Dermis microvascular lymphatic vessel endothelial cell (primary cell): ENCODE measurements around the gene SLC39A11. TPM values are rescaled to one million over a fixed set of nuclear protein-coding genes. Genes with fewer than 3 reads are reported as not detected.
"Not testable (repeated sequence)": the region's sequence is repeated elsewhere in the genome, so short reads cannot be mapped to it uniquely, and the experiment has no call there.

Experiments used
- DNase-seq, 2 donors: peaks; one replicate each; pipeline versions ENCODE4 v3.0.0 to v3.0.0-alpha.2; 2010; ENCODE audit warnings: low read depth in 2 of 2
- total RNA-seq: library from RNA; depleted of rRNA; stranded (reverse); fragments of >200 nt; gene quantifications from 2 replicates; pipeline ENCODE4 v1.2.1, GENCODE V29; 2014

Gene SLC39A11, protein sequence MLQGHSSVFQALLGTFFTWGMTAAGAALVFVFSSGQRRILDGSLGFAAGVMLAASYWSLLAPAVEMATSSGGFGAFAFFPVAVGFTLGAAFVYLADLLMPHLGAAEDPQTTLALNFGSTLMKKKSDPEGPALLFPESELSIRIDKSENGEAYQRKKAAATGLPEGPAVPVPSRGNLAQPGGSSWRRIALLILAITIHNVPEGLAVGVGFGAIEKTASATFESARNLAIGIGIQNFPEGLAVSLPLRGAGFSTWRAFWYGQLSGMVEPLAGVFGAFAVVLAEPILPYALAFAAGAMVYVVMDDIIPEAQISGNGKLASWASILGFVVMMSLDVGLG
- 7.2 and 12.6 TPM in 2 replicates for total RNA-seq

DNA sequence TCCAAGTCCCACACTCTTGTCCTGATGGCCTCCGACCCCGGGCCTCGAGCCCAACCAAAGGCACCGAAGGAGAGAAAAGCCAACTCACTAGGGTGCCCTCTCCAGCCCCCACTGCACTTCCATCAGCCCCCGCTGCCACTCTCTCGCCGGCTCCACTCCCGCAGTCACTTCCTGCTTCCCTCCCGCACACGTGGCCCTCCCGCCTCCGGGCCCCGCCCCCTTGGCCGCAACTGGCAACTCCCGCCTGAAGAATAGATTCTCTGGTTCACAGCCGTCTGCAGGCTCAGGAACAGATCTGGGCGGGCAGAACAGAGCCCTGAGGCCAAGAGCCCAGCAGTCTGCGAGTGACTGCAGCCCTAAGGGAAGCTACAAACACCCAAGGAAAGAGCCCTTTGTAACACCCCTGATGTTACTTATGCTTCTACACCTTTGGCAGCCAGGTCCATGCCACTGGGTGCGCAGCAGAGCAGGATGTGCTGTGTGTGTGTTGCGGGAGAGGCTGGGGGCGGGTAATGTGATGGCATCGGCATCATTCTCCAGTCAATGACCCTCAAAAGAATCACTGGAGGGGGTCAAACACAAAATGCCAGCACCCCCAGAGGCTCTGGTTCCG, at the start of gene SLC39A11:
TSS of gene SLC39A11 (minus strand) at position 166 of the 613 bp plus-strand sequence. CDS start 3,924 bp downstream, outside the sequence.
- DNase-seq = peak; percentile 68 to 88

DNA sequence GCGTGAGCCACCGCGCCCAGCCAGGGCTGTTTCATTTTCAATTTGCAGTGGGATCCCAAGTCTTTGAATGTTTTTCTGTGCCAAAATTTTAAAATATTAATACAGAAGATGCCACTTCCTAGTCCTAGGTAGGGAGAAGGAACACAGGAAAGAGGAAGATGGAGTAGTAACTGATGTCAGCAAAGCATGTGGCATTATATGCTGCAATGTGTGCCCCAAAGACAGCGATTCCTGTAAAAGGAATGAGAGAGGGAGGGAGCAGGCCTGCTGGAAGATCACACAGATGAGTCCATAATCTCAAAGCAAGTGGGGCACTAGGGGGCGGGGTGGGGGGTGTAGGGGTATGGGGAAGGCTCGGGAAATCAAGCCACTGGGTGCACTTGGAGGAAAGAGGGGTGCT, 48.9 kb upstream of the SLC39A11 start:
- no peak for DNase-seq

DNA sequence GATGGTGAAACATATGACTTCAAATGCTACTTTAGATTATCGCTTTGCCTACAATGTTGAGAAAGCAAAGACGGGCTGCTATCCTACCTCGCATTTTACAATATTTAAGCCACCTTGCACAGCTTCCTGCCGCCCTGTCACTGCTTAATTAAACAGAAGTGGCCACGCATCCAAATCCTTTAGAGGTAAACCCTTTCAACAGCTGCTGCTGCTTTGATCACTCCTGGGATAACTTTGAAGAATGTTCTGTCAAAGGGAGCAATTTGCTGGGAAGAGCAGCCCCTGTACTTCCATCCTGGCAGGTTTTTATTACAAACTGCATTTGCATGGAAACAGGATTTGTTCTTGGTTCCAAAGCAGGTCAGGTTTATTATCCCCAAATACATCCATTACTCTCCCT, 48.1 kb upstream of the SLC39A11 start:
- no peak for DNase-seq

DNA sequence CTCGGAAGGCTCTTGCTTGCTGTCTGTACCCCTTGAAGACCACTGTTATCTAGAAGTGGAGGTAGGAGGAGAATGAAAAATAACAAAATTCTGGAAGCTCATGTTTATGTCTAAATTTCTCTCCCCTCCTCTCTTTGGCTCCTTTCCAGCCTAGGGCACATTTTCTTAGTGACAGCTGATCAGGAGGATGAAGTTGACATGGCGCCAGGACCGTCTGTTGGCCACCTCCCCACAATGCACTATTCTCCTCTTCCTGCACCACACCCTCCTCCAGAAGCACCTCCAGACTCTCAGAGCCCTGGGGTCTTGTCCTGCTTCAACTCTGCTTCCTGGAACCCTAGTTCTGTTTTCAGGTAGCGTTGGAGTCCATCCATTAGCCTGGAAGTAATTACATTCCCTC, 46.8 kb upstream of the SLC39A11 start:
- DNase-seq = no peak

DNA sequence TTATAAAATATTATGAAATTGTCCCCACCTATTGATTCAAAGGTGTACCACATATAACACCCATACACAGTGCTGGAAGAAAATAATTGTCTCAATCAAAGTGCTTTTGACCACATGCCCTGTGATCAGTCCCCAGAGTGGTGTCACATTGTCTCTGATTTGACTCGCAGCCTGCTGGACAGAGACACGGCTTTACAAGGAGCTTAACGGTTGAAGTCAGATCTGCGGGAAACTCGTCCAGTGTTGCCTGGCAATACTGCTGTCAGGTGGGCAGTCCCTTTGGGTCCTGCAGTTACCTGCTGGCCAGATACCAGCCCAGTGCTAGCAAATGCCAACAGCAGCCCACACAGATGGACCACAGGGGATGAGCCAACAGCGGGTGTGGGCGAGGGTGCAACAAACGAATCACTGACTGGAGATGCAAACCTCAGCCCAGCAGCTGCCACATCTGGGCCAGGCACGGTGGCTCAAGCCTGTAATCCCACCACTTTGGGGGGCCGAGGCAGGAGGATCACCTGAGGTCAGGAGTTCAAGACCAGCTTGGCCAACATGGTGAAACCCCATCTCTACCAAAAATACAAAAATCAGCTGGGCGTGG, 46.2 kb upstream of the SLC39A11 start:
- DNase-seq = no peak

DNA sequence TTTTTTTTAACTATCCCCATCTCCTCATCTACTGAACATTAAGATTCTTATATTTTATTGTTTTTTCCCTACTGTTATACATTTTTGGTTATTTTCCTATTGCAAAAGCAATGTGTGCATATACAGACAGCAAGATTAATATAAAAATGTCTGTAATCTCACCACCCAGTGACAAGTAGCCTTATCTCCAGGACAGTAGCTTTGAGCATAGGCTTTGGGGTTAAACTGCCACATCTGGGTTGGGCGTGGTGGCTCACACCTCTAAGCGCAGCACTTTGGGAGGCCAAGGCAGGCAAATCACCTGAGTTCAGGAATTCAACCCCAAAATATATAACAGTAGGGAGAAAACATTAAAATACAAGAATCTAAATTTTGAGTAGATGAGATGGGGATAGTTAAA, 44.9 kb upstream of the SLC39A11 start:
- no peak for DNase-seq

DNA sequence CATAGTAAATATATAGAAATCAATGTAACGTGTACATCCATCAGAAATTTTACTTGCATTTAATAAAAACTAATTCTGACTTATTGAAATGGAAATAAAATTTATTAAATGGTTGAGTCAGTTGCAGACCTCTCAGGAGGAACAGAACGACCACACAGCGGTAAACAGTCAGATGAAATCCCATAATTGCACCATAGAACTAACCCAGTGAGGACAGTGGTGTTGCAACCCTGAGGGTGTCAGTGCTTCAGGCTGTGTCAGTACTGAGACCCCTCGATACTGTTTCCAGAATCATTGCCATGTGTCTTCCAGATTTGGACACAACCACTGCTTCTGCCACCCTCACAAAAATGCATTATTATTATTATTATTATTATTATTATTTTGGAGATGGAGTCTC, 43.3 kb upstream of the SLC39A11 start:
- DNase-seq = no peak

DNA sequence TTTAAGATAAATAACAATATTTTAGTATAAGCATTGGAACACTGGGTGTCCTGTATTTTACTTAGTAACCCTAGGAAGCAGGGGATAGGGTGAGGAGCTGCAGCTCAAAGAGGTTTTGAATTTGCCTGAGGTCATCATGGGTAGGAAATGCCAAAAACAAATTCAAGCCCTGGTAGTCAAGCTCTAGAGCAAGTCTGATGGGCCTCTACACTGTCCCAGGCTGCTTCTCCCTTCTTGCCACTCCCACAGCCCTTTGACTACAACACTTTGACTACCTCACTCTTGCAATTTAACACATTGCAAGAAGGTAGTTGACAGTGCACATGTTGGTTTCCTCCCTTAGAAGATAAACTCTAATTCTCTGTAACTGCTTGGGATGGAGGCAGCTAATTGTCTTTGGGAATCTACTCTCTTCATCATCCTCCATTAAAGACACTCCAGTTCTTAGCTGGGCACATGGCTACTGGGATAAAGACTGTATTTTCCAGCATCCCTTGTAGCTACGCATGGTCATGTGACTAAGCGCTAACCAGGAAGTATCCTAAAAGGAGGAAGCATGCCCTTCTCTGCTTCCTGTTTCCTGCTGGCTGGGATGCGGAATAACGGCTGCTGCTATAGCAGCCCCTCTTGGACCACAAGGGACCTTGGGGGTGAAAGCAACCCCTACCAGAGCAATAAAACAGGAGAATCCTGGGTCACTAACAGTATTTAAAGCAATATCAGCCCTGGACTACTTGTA, 41.6 kb upstream of the SLC39A11 start:
- no peak for DNase-seq

DNA sequence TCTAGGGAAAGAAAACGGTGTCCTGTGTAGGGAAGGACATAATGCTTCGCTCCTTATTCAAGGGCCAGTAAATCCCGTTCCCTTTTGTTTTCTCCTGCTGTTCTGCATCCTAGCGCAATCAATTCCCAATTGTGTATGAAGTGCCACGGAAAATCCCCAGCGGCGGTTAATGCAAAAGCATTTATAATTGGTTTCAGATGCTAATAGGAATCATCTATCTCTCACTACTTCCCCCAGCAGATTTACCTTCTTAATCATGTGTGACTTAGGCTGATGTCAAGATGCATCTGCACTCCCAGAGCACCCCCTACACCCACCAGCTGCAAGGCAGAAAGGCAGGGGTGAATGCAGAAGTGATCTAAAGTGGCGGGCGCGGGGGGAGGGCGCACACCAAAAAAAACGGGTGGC, 39.6 kb upstream of the SLC39A11 start:
- no peak for DNase-seq

DNA sequence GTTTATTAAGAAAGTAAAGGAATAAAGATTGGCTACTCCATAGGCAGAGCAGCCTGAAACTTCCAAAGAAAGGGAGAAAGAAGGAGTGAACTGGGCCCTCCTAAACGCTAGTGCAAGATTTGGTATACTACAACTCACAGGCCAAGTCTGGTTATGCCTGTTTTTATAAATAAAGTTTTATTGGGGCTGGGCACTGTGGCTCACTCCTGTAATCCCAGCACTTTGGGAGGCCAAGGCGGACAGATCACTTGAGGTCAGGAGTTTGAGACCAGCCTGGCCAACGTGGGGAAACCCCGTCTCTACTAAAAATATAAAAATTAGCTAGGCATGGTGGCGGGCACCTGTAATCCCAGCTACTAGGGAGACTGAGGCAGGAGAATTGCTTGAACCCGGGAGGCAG, 39.0 kb upstream of the SLC39A11 start:
- DNase-seq = not testable (repeated sequence)

DNA sequence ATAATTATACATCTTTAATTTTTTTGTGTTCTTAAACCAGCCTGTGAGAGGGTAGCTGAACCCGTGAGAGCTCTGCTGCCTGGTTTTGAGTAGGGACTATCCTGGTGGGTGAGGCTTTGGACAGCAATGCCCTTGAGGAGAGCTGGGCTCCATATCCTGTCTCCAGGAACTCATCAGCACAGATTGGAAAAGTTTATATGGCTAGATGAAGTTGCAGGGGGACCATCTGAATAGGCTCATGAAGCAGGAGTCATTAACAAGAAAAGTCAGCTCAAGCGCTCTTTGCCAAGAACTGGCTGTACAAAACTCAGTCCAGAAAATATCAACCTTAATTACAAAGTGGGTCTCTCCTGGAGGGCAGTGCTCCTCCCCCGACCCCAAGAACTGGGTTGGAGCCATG, 38.5 kb upstream of the SLC39A11 start:
- DNase-seq = no peak

DNA sequence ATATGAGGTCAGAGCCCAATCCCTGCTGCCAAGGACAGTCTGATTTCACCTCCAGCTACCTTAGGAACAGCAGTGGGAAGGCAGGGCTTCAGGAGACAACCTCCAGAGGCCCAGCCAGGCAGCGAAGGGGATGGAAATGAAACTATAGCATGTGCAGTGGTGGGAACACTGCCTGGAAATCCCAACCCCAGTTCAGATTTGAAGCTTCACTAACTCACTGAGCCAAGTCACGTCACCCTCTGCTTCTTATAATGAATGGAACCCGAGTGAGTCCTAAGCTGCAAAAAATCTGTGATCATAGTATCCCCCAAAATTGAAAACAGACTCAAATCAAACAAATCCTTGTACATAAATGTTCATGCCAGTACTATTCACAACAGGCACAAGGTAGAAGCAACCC, 36.0 kb upstream of the SLC39A11 start:
- DNase-seq = no peak

DNA sequence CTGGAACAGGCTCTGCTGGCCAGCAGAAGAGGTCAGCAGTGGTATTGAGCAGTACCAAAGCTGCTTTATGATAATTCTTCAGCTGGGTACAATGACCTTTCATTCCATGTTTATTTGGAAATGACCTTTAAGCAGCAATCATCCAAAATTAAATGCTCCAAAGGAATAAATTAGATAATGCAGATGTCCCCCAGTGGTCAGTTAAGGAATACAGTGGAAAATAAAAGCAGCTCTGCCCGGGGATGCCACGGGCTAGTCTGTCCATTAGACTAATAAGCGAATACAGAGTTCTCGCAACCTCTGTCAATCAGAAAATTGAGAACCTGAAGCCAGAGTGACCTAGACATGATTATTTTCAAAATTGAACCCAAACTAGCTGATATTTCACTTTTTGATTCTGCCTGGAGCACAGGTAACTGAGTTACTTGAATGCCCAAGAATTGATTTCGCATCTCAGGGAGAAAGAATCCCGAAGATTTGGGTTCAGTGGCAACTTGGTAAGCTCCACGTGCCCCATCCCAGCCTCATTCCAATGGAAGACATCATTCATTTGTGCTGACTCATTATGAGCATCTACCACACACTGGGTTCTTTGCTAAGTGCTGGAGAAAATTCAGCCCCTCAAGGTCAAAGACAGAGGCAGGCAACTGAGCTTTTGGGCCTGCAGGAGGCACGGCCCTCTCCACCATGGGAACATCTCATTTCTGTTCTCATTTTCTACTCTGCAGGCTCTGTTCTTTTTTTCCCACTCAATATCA, 34.4 kb upstream of the SLC39A11 start:
- no peak for DNase-seq

DNA sequence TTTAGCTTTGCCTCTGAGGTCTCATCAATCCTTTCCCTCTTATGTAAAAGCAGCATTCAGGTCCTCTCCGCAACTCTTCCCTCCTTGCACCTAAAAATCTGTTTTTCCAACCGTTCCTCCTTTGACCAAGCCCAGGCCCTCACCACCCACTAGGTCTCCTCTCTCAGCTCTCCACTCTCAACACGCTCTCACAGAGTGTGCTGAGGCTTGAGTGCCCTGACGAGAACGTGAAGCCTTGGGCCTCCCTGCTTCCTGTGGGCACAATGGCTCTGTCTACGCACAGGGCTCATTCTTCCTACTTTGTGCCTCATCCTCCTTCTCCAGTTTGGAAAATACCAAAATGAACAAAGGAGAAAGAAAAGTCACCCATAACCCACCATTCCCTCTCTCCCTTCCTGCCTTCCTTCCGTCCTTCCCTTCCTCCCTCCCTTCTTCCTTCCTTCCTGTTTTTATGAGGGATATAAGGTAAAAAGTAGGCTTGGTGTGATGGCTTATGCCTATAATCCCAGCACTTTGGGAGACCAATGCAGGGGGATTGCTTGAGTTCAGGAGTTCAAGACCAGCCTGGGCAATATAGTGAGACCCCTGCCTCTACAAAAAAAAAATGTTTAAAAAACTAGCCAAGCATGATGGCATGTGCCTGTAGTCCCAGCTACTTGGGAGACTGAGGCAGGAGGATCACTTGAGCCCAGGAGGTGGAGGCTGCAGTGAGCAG, 31.3 kb upstream of the SLC39A11 start:
- no peak for DNase-seq

DNA sequence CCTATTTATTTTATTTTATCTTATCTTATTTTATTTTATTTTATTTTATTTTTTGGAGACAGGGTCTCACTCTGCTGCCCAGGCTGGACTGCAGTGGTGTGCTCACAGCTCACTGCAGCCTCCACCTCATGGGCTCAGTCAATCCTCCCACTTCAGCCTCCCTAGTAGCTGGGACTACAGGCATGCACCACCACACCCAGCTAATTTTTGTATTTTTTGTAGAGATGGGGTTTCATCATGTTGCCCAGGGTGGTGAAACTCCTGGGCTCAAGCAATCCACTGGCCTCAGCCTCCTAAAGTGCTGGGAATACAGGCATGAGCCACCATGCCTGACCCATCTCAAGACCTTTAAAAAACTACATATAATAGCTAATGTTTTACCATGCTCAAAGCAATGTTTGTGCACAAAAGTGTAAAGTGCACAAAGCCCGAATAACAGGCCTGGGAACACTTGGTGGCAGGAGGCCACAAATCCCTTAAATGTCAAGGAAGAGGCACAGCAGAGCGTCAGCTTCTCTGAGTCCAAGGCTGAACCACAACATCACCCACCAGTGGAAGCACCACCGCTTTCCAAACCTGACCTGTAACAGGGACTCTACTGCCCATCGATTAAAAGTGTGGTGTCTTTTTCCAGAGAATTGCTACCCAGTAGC, 30.6 kb upstream of the SLC39A11 start:
- DNase-seq = no peak

DNA sequence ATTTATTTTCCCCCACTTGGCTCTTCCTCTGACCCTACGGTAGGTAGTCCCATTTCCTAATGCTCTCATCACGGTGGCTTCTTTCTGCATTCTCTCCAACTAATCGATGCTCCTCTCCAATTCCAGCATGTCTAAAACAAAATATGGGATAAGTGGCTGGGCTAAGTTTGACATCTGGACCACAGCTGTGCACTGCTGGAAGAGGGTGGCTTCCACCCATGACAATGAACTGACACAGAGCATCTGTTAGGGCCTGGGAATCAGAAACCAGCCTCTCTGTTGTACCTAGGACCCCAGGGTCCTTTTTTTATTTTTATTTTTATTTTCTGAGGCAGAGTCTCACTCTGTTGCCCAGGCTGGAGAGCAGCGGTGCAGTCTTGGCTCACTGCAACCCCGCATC, 29.0 kb upstream of the SLC39A11 start:
- DNase-seq = no peak

DNA sequence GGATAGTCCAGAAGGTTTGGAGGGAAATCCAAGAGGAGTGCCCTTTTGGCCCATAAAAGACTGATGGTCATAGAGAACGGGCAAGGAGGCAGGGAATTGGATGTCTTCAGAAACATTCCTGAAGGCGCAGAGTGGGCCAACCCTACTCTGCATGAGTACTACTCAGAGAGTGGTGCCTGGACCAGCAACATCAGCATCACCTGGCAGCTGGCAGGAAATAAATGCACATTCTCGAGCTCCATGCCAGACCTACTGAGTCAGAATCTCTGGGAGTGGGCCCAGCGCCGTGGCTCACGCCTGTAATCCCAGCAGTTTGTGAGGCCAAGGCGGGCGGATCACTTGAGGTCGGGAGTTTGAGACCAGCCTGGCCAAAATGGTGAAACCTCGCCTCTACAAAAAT, 27.1 kb upstream of the SLC39A11 start:
- DNase-seq = no peak

DNA sequence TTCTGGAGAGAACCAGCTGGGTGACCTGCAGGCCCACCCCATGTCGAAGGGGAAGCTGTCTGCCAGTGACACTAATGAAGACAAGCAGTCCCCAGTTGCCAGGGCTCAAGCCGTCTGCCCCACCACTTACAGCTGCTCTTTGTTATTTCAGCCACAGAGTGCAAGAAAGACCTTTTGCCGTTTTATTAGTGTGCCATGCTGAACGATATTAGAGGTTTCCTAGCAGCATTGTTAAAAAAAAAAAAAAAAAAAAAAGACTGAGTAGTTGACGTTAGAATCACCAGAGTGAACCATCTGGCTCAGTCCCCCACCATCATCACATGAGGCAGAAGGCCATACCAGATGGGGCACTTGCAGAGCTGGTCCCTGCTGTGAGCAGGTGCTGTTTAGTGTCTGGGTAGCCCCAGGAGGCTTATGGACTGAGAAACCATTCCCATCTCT, 26.5 kb upstream of the SLC39A11 start:
- DNase-seq = no peak

DNA sequence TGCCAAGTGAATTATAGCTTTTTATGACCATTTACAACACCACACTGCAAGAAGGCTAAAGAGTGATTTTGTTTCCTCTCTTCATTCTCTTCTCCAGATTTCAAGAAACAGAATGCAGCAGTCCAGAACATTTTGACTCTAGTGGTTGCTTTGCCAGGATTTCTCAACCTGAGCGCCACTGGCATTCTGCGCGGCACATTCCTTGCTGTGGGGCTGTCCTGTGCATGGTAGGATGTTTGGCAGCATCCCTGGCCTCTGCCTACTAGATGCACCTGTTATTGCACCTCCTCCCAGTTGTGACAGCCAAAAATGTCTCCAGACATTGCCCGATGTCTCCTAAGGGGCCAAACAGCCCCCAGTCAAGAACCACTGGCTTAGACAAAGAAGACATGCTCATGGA, 25.7 kb upstream of the SLC39A11 start:
- DNase-seq = no peak

DNA sequence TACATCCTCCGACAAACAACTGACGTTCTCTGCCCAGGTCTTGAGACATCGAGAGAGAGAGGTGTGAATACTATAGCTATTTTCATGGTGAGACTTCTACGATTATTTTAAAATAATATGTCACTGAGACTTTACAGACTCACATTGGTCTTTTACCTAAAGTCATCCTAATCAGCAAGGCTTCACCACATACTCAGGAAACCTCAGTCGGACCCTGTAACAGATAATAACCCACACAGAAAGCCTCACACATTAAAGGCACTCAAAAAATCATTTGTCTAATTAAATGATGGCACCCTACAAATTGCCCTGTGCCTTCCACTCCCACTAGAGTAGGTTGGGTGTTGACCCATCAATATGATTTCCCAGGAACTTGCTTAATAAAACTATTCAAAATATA, 19.8 kb upstream of the SLC39A11 start:
- DNase-seq = no peak
